Stimulated activated CD4-positive, alpha-beta T cell treated with anti-CD3 and anti-CD28 coated beads, TNF-alpha, amount 100 ng/mL, for 1 hour (primary cell): Measurements from ENCODE around the gene ULBP2.
"Not testable (repeated sequence)": the region's sequence is repeated elsewhere in the genome, so short reads cannot be mapped to it uniquely, and the experiment has no call there.

Experiments
- DNase-seq, 3 donors: peaks; one replicate each; pipeline ENCODE4 v3.0.0-alpha.2; 2020; ENCODE audit warnings: low read depth in 3 of 3, low spot score in 1 of 3

The ULBP2 gene

DNA sequence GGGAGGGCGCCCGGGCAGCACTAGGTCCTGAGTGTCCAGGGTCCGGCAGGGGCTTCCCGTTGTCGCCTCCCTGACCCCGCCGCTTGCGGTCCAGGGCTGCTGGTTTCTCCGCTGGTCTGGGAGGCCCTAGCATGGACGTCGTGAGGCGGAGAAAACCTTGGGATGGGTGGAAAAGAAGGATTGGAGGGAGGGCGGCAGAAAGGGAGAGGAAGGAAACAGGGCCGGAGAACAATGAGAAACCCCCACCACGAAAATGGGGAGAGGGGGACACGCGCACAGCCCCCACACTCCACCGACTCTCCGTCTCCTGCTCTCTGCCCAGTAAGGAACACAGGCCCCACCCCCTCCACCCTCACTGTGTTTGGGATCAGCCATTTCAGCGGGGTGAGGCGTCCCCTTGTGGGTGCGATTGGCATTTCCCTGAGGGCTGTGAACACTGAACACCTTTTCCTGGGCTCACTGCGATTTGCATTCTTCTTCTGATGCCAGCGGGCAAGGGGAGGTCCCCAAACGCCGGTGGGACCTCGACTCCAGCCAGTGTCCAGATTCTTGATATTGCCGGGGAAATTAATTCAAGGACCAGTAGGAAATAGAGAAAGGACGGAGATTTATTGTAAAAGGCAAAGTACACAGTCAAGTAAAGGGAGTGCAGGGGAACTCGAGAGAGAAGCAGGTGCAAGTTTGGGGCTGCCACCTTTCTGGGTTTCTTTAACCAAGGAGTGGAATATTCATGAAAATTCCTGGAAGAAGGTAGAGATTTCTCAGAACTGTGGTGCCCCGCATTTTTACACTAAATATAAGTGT lies 15.6 kb upstream of the ULBP2 start:
- peak; percentile 18 to 63 (median 37) for DNase-seq

DNA sequence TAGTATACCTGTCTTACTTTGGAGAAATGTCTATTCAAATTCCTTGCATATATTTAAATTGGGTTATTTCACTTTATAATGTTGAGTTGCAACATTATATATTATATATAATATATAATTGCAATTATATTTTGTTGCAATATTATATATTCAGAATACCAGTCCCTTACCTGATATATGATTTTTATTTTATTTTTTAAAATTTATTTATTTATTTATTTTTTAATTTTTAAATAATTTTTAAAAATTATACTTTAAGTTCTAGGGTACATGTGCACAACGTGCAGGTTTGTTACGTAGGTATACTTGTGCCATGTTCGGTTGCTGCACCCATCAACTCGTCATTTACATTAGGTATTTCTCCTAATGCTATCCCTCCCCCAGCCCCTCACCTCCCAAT lies 14.8 kb upstream of the ULBP2 start:
- DNase-seq: not testable (repeated sequence)

DNA sequence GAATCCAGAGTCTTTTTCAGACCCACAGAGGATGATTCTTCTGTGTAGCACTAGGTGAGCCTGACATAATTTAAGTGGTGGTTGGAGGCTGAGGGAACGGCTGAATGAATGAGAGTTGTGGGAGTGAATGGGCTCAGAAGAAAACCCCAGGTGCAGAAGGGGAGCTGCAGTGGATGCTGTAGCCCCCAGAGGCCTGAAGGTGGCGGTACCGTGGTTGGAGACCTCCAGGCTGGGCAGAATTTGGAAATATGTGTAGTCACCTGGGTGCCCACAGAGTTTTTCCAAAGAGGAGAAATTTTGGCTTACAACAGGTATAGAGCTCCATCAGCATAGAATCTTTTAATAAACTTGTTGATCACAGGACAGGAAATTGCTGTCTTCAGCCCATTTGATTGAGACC lies 12.4 kb upstream of the ULBP2 start:
- no peak for DNase-seq

DNA sequence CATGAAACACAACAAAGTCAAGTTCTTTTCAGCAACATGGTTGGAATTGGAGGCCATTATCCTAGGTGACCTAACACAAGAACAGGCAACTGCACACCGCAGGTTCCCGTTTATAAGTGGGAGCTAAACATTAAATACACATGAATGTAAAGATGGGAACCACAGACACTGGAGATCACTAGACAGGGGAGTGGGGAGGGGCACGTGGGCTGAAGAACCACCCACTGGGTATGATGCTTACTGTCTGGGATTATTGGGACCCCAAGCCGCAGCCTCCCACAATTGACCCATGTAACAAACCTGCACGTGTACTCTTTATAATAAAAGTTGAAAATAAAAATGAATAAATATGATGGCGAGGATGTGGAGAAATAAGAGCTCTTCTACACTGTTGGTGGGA lies 10.3 kb upstream of the ULBP2 start:
- DNase-seq: no peak

DNA sequence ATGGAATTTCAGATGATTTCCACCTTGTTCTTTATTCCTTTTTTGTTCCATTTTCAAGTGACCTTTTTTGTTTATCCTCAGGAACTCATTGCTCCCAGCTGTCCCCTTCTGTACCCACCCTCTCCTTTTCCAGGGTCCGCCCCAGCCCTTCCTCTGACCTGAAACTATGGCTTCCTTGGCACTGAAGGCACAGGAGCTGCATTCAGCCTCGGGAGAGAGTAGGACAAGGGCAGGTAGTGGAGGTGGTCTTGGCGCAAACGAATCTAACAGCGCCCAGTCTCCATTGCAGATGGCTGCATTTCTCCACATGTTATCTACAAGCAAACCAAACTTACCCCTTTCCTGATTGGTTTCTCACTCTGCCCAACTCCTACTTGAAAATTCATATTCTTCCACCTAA lies 8.8 kb upstream of the ULBP2 start:
- DNase-seq: no peak

DNA sequence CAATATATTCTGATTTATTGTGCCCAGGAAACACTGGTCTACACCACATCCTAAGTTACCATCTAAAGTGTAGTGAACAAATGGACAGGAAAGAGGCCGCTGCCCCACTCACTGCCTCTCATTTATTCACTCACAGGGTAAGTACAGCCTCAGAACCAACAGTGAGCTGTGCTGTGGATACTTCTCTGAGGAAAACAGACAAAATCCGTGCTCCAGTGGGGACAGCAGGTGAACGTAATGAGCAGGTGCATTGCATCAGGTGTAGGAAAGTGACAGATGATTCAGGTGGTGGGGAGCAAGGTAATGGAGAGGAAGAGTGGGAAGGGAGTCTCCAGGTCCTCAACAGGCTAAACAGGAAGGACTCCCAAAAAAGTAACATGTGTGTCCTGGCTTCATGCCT lies 8.4 kb upstream of the ULBP2 start:
- DNase-seq: no peak

DNA sequence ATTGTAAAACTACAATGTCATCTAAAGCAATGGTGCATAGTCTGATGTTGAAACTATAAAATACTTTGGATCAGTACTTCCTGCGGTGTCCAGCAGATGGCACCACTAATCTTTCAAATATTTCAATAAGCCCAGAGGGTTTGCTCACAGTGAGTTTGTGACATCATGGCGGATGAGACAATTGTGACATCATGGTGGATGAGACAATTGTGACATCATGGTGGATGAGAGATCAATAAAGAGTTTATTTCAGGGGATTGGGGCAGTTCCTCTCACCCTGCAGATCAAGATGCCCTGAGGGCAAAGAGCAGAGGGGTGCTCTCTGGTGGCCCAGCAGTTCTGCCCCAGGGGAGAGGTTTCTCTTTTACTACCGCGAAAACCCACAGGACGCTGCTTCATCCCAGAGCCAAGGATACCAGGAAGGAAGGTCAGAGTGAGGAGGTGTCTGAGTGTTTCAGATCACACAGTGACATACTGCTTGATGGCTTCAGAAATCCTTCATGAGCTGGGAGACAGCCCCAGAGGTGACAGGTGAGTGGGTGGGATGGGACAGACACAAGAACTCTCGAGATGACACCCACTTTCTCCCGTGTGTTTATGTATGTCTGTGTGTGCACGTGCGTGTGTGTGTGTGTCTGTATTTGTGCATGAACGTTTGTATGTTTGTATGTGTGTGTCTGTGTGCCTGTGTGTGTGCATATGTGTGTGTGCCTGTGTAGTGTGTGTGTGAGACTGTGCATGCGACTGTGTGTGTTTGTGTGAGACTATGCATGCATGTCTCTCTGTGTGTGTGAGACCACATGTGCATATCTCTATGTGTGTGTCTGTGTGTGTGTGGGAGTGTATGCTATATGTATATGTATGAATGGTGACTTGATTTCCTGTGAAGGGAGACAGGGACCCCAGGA lies 7.3 kb upstream of the ULBP2 start:
- peak; percentile 16 to 42 (median 38) for DNase-seq

DNA sequence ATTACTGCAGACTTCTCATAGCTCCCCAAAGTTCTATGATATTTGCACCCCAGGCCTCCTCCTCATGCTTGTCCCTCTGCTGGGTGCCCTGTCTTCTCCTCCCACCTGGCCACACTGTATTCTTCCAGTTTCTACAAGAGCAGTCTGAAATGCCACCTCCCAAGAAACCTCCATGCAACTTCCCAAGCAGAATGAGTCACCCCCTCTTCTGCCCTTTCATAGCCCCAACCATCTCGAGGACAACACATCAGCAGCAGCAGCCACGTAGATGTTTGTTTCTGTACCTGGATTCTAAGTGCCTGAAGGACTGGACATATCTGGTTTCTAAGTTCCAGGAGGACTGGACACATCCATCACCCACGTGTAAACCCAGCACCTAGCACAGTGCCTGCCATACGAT lies 6.6 kb upstream of the ULBP2 start:
- DNase-seq: no peak

DNA sequence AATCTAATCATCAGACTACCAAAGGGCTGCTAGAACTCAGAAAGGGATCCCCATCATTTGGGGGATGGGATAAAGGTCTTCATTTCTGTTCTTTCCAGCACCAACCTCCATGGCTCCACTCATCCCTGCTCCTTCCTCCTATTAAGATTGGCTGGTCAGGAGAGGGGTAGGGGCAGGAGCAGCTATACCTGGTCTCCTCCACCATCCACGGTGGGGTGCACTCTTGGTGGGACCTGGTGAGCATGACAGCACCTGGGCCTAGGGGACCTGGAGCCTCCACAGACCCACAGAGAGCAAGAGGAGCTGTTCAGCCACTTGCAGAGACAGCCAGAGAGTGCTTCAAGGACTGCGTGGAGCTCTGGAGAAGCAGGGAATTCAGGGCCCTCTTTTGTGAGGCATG lies 6.1 kb upstream of the ULBP2 start:
- DNase-seq: no peak

DNA sequence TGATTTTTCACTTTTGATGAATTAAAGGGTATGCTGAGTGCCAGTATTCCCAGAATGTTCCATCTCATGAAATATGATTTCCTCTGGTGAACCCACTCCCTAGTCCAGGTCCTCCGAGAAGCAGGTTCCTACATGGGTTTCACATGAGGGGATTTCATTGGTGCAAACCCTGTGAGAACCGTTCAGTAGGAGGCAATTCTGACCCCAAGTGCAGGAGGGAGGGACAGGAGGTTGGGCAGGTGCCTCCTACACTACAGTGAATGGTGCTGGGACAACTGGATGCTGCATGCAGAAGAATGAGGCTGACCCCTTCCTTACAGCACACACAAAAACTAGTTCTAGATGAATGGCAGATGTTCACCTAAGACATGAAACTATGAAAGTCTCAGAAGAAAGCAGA lies 5.1 kb upstream of the ULBP2 start:
- no peak for DNase-seq

DNA sequence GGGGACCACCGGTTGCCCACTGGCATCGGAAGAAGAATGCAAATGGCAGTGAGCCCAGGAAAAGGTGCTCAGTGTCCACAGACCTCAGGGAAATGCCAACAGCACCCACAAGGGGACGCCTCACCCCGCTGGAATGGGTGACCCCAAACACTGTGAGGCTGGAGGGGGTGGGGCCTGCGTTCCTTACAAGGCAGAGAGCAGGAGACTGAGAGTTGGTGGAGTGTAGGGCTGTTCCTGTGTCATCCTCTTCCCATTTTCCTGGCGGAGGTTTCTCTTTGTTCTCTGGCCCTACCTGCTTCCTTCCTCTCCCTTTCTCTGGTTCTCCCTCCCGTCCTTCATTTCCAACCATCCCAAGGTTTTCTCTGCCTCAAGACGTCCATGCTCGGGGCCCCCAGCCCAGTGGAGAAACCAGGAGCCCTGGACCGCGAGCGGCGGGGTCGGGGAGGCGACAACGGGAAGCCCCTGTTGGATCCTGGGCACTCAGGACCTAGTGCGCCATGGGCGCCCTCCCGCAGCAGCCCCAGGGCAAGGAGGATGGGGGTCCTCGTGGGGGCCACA lies 3.7 kb upstream of the ULBP2 start:
- DNase-seq: not testable (repeated sequence)

DNA sequence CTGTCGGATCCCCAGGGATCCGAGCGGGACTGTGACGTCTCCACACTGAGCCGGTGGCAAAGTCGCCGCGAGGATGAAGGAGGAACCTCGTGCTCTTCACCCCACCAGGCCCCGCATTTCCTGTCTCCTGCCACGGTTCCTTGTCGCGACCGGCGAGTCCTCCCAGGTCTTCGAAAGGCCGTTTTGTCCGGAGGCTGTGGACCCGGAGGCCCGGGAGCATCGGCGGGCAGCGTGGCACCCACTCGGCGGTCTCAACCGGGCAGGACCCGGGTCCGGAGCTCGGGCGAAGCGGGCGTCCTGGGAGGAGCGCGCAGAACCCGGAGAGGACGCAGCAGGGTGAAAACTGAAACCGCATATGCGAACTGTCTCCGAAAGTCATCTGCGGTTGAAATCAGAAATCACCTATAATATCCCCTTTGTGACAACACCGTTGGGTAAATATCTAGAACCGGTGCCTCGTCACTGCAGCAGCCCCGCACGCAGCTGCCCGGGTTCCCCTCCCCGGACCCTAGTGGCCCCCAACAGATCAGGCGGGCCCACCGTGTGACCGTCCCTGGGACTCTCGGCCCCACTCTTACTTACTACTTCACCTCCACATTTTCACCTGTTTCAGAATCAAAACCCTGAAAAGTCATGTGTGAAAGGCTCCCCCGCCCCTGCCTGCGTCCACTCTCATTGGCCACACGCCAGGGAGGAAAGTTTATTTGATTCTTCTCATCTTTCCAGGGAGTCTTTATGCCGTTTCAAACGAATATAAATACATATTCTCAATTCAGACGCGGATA lies 3.1 kb upstream of the ULBP2 start:
- DNase-seq: no peak

DNA sequence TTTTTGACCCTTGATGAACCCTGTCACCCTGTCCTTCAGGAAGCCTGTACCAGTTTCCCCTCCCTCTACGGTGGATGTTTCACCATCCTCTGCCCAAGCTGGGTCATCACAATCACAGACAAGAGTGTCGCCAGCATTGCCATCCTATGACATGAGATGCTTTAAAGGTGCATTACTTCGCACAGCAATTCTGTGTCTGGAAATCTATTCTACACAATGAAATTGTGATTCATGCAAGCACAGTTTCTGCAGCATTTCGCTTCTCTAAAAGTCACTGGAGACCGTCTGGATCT lies 2.5 kb upstream of the ULBP2 start:
- DNase-seq: no peak

DNA sequence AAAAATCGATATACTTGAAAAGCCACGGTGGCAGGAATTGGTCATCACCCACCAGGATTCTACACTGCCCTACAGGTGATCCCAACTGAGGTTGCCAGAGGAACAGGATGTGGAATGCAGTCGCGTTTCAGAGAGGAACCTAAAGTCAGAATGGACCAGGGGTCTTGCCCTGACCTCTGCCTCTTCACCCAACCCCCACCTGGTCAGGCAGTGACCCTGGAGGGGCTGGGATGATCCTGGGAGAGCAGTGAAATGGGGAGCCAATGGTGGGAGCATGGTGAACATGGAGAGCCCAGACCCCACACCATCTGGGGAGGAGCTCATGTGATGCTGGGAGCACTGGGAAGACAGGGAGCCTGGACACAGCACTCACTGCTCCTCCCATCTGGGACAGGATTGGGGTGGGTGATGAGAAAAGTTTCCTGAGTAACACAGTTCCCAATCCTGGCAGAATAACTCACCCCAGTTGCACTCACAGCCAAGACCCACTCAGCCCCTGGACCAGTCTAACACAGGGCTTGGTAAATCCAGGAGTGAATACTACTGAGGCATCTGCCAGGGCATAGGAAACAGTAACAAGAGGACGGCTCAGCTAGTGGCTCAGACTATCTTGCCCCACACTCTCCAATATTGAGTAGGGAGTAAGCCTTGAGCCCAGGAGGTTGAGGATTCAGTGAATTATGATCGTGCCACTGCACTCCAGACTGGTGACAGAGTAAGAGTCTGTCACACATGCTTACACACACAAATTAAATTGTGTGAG lies 1.7 kb upstream of the ULBP2 start:
- no peak for DNase-seq

DNA sequence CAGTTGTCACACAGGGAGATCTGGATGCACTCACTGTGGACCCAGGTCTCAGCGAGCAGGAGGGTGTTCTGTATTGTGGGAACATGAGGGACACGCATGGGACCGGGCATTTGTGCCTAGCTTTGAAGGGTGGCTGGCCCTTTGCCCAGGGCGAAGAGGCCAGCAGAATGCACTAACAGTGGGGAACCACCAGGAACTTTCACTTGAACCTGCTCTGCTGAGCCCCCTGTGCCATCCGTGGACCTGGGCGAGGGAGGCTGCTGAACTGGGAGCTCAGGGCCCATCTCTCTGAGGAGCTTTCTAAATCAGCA lies 1.2 kb upstream of the ULBP2 start:
- DNase-seq: no peak

DNA sequence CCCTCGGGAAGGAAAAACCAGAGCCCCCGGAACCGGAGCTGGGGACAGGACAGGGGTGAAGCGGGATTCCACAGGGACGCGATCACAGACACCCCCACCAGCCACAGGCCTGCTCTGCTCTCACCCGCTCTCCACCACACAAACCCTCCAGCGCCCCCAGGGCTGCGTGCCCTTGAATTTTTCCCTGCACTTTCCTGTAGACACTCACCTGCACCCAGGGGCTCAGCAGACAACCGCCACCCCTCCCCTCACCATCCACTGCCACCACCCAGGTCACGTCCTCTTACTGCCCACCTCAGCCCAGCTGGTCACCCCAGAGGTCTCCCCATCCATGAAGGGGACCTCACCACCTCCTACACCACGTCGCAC lies 631 bp downstream of the ULBP2 start:
- no peak for DNase-seq

DNA sequence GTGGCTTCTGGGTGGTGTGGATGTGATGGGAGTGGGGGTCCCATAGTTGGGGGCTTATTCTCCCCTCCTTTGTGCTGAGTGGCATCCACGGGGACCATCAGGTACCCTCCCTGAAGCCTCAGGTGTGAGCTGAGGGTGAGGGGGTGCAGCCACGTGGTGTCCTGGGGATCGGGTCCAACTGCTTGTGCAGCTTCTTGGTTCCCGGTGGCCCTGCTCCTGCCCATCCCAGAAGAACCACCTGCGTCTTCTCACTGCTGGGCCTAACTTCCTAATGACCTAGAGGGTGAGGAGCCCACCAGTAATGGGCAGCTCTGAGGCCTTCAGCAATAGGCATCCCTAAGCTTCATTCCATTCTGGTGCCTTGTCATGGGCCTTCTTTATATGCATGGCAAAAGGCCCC lies 1.5 kb downstream of the ULBP2 start:
- DNase-seq: not testable (repeated sequence)

DNA sequence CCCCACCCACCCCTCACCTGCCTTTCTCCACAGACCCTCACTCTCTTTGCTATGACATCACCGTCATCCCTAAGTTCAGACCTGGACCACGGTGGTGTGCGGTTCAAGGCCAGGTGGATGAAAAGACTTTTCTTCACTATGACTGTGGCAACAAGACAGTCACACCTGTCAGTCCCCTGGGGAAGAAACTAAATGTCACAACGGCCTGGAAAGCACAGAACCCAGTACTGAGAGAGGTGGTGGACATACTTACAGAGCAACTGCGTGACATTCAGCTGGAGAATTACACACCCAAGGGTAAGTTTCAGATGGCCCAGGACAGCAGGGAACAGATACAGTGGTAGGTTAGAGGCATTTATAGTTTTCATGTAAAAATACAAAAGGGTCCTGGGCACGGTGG lies 3.5 kb downstream of the ULBP2 start:
- not testable (repeated sequence) for DNase-seq

DNA sequence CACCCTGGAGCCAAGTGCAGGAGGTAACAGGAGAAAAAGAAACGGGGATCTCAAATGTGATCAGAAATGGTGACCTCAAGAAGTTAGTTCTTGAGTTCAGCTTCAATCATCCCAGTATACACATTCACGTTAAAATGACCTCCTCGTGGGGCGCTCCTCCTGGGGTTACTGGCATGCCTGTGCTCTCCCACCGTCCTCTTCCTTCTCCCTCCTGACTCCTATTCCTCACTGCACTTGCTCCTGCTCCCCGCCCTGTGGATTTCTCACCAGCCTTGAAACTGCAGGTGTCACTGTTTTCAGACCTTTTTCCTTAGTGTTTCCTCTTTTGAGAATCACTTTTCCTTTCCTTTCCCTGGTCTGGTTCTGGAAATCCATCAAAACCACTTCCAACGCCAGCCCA lies 4.8 kb downstream of the ULBP2 start:
- not testable (repeated sequence) for DNase-seq

DNA sequence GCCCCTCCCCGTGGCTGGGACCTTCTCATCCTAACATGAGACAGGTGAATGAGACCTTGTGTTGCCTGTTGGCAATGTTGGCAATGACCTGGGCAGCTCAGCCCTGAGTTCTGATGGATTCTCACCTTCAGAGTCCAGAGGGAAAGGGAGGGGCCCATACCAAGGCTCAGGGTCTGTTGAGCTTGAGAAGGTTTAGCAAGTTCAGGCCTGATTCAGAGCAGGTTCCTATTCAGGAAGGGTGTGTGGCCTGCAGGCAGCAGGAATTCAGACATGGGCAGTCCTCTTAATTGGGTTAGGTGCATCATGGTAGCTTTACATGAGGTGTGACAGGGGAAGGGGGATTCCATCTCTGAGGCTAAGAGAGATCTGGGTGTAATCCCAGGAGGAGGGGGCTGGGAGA lies 5.7 kb downstream of the ULBP2 start:
- DNase-seq: not testable (repeated sequence)

DNA sequence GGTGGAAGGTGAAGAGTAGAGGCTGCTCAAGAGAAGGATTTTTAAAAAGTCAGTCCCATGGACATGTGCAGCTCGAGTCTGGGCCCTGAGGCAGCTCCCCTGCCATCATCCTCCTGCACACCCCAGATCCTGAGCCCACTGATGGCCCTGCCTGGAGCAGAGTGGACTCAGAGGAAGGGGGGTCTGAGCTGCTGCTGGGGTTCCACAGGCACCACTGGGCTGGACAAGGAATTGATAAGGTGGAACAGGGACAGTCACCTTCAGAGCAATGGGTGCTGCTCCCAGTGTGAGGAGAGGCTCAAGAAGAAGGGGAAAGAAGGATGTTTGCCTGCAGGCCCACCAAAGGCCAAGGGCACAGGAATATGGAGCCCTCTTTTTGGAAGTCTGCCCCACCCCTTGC lies 6.2 kb downstream of the ULBP2 start:
- no peak for DNase-seq
